Loucy (cell line): ENCODE data around the gene MMP24OS.
"Not testable (repeated sequence)": the region's sequence is repeated elsewhere in the genome, so short reads cannot be mapped to it uniquely, and the experiment has no call there.

Experiments used
- H2AFZ ChIP-seq: fragments of 200-600 bp; sonication (generic); 2 replicates; pipeline ENCODE4 v1.6.0; 2016; ENCODE audit warnings: antibody characterized with exemption, mild to moderate bottlenecking, low read length, moderate library complexity
- H3F3A ChIP-seq: fragments of 200-600 bp; 2 replicates; pipeline ENCODE4 v1.6.0; 2016; ENCODE audit warnings: antibody characterized with exemption, low read depth, mild to moderate bottlenecking
- H3K27me3 ChIP-seq: fragments of 200-600 bp; sonication (generic); 2 replicates; pipeline ENCODE4 v1.6.1; 2014; ENCODE audit warnings: low read length, mild to moderate bottlenecking; ENCODE audit not compliant: insufficient read depth, poor library complexity, severe bottlenecking
- H3K36me3 ChIP-seq: fragments of 200-600 bp; sonication (generic); 2 replicates; pipeline ENCODE4 v1.6.1; 2016; ENCODE audit warnings: low read length; ENCODE audit not compliant: insufficient read depth
- H3K4me1 ChIP-seq: fragments of 200-600 bp; sonication (generic); 2 replicates; pipeline ENCODE4 v1.5.1; 2014; ENCODE audit warnings: low read length, mild to moderate bottlenecking; ENCODE audit not compliant: insufficient read depth, poor library complexity, severe bottlenecking
- H3K4me2 ChIP-seq: fragments of 200-600 bp; sonication (generic); 2 replicates; pipeline ENCODE4 v1.6.0; 2014; ENCODE audit warnings: antibody characterized with exemption, low read length, low read depth, mild to moderate bottlenecking; ENCODE audit not compliant: poor library complexity, severe bottlenecking
- H3K4me3 ChIP-seq: fragments of 200-600 bp; sonication (generic); 2 replicates; pipeline ENCODE4 v1.5.1; 2014; ENCODE audit warnings: low read length, mild to moderate bottlenecking, mixed read lengths; ENCODE audit not compliant: poor library complexity, severe bottlenecking
- H3K79me2 ChIP-seq: fragments of 200-600 bp; sonication (generic); 2 replicates; pipeline ENCODE4 v1.6.1; 2014; ENCODE audit warnings: low read length; ENCODE audit not compliant: insufficient read depth
- H3K9ac ChIP-seq: fragments of 200-600 bp; sonication (generic); 2 replicates; pipeline ENCODE4 v1.6.0; 2014; ENCODE audit warnings: mild to moderate bottlenecking, low read depth, low read length, moderate library complexity; ENCODE audit not compliant: poor library complexity, severe bottlenecking
- H3K9me2 ChIP-seq: fragments of 200-600 bp; sonication (generic); replicated peaks from 2 replicates; pipeline ENCODE4 v1.6.1; 2016; ENCODE audit warnings: low read depth, low read length, mixed read lengths
- H3K9me3 ChIP-seq: fragments of 200-600 bp; sonication (generic); 2 replicates; pipeline ENCODE4 v1.6.1; 2014; ENCODE audit warnings: mild to moderate bottlenecking, antibody characterized with exemption, low read length, low read depth; ENCODE audit not compliant: insufficient read depth
- H4K20me1 ChIP-seq: fragments of 200-600 bp; sonication (generic); 2 replicates; pipeline ENCODE4 v1.6.0; 2014; ENCODE audit warnings: antibody characterized with exemption, low read length, mild to moderate bottlenecking; ENCODE audit not compliant: insufficient read depth, poor library complexity, severe bottlenecking
- CTCF ChIP-seq: fragments of 200-600 bp; sonication (generic); conservative IDR thresholded peaks from 2 replicates; pipeline ENCODE4 v1.5.1; 2014; ENCODE audit warnings: mild to moderate bottlenecking, antibody characterized with exemption, low read length
- EZH2phosphoT487 ChIP-seq: fragments of 200-600 bp; IDR thresholded peaks from 2 replicates; pipeline ENCODE4 v1.6.1; 2018; ENCODE audit warnings: antibody characterized with exemption, mild to moderate bottlenecking, moderate library complexity, borderline replicate concordance

Gene MMP24OS

GRCh38 chr20:35317416-35318210 lies 39.7 kb upstream of the MMP24OS start:
- no peak overlapping the region for H3K4me3 ChIP-seq
- H3K9ac ChIP-seq: no peak overlapping the region
- no peaks in the 10 kb centered on the region for H3K9me3 ChIP-seq
- H3F3A ChIP-seq: no peaks in the 10 kb centered on the region
- TF ChIP-seq CTCF: no peak
- TF ChIP-seq EZH2phosphoT487: no peak
- H3K4me2 ChIP-seq: no peak overlapping the region
- no peaks in the 10 kb centered on the region for H3K9me2 ChIP-seq
- no peaks in the 10 kb centered on the region for H3K27me3 ChIP-seq
- H3K4me1 ChIP-seq: peaks cover 9% of the 10 kb centered on the region
- H4K20me1 ChIP-seq: no peaks in the 10 kb centered on the region
- H2AFZ ChIP-seq: no peak overlapping the region
- H3K79me2 ChIP-seq: no peaks in the 10 kb centered on the region
- H3K36me3 ChIP-seq: no peaks in the 10 kb centered on the region

DNA sequence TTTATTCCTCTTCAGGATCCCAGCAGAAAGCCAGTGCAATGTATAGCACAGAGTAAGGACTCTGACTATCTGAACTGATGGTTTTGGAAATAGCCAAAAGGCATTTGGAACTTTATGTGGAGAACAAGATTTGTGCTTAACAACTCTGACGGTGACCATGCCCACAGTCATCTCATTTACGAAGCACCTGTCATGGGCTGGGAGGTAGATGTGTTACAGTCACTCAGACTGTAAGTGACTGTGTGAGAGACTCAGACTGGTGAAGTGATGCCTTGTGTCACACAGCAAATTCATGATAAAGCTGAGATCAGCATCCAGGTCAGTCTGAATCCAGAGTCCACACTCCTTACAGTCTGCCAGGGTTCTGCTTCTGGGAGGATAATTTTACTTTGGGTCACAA lies 38.2 kb upstream of the MMP24OS start:
- Histone ChIP-seq H3K9me3 (no peaks in the 10 kb centered on the region), H4K20me1 (no peaks in the 10 kb centered on the region), H3K4me1 (peaks cover 22% of the 10 kb centered on the region), H3K27me3 (no peaks in the 10 kb centered on the region), H3K4me3 (no peak overlapping the region), H3K79me2 (no peaks in the 10 kb centered on the region), H3K9me2 (no peaks in the 10 kb centered on the region), H3K36me3 (no peaks in the 10 kb centered on the region), H3K4me2 (no peak overlapping the region), H2AFZ (no peak overlapping the region), H3F3A (no peaks in the 10 kb centered on the region), H3K9ac (no peak overlapping the region)
- TF ChIP-seq CTCF: no peak
- no peak for TF ChIP-seq EZH2phosphoT487

DNA sequence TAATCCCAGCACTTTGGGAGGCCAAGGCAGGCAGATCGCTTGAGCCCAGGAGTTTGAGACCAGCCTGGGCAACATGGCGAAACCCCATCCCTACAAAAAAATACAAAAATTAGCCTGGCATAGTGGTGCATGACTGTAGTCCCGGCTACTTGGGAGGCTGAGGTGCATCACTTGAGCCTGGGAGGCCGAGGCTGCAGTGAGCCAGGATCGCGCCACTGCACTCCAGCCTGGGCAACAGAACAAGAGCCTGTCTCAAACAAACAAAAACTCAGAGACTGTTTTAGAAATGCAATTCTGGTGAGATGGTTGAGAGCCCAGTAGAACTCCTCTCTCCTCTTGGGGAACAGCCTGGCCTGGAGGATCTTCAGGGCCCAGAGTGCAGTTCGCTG lies 37.7 kb upstream of the MMP24OS start:
- not testable (repeated sequence) for H3K79me2 ChIP-seq, H3K36me3 ChIP-seq, H3F3A ChIP-seq, H4K20me1 ChIP-seq, H3K4me3 ChIP-seq, H2AFZ ChIP-seq, H3K9me2 ChIP-seq, H3K27me3 ChIP-seq, H3K9me3 ChIP-seq, H3K4me2 ChIP-seq
- H3K9ac ChIP-seq: peak overlapping the region; percentile 31
- H3K4me1 ChIP-seq: peaks cover 22% of the 10 kb centered on the region
